Left lung (tissue), 10 donors: ENCODE results near the gene TBX10. TPM values are rescaled to one million over a fixed set of nuclear protein-coding genes. Genes with fewer than 3 reads are reported as not detected.

Source experiments
- ATAC-seq: fragments of 200-7000 bp; cut with Tn5 transposase; one replicate; pipeline ENCODE4 v1.9.1; 2020; ENCODE audit warnings: moderate library complexity
- DNase-seq, 4 donors: peaks; one replicate each; pipeline ENCODE4 v3.0.0-alpha.2; 2013 to 2020
- H3K27ac ChIP-seq, 2 donors: fragments of 200-600 bp; sonication (generic) in 1 of 2; one replicate each; pipeline versions ENCODE4 v1.5.0 to v1.8.0; 2020 to 2021
- H3K27me3 ChIP-seq, 2 donors: fragments of 200-600 bp; sonication (generic) in 1 of 2; one replicate each; pipeline versions ENCODE4 v1.5.0 to v1.8.0; 2020 to 2021
- H3K36me3 ChIP-seq, 2 donors: fragments of 200-600 bp; sonication (generic) in 1 of 2; one replicate each; pipeline versions ENCODE4 v1.5.0 to v1.8.0; 2020 to 2021
- H3K4me1 ChIP-seq, 2 donors: fragments of 200-600 bp; one replicate each; pipeline ENCODE4 v1.8.0; 2021
- H3K4me3 ChIP-seq, 2 donors: fragments of 200-600 bp; sonication (generic) in 1 of 2; one replicate each; pipeline versions ENCODE4 v1.5.0 to v1.8.0; 2020 to 2021; ENCODE audit warnings: mild to moderate bottlenecking in 1 of 2
- H3K9me3 ChIP-seq, 2 donors: fragments of 200-600 bp; sonication (generic) in 1 of 2; one replicate each; pipeline versions ENCODE4 v1.5.0 to v1.8.0; 2020 to 2021
- CTCF ChIP-seq, 2 donors: fragments of 200-600 bp; sonication (generic) in 1 of 2; IDR thresholded peaks; one replicate each; pipeline versions ENCODE4 v1.5.0 to v1.8.0; 2021; ENCODE audit warnings: antibody characterized with exemption in 2 of 2
- intact Hi-C, 2 donors: fragments of 100-400 bp; cut with DNase I; formaldehyde crosslinking; loops; one replicate each; pipeline versions ENCODE4 v1.11.2 to v1.14.2; 2022
- polyA plus RNA-seq, 6 donors: library from polyadenylated mRNA; unstranded; fragments of 120-200 nt; gene quantifications; one replicate each; pipeline ENCODE4 v1.2.1, GENCODE V29; 2013; ENCODE audit not compliant: insufficient read length in 6 of 6
- total RNA-seq, 2 donors: library from RNA; stranded (reverse); fragmentation: NEBNext Ultra II Directional; extraction: Animal tissue kit (Norgen Biotek cat#: 25700); gene quantifications; one replicate each; pipeline ENCODE4 v1.2.1, GENCODE V29; 2021
- donor health status: DM: no; HTN: yes; CAD: no.
- donor health status: DM: no; HTN: no; CAD: no.

TBX10 gene
- total and polyA plus RNA-seq, 8 donors: 0.18 TPM; not detected in 7

GRCh38 chr11:67611704-67612587 lies 27.6 kb downstream of the TBX10 start:
- H3K4me1 ChIP-seq: peaks cover 12 to 27% of the 10 kb centered on the region in 2 donors
- TF ChIP-seq CTCF (IDR thresholded peaks at IDR 0.05): no peak
- DNase-seq (no peak), ATAC-seq (no peak)
- no peak overlapping the region for H3K4me3 ChIP-seq
- H3K9me3 ChIP-seq: no peaks in the 10 kb centered on the region
- H3K27ac ChIP-seq: no peak overlapping the region
- intact Hi-C loops: no loop called here
- H3K27me3 ChIP-seq: peaks cover 0 to 30% of the 10 kb centered on the region in 2 donors
- H3K36me3 ChIP-seq: peaks cover 0 to 50% of the 10 kb centered on the region in 2 donors

- ATAC-seq (no peak), DNase-seq (no peak)
- Histone ChIP-seq H3K27me3 (peaks cover 0 to 22% of the 10 kb centered on the region in 2 donors), H3K4me3 (no peak overlapping the region), H3K4me1 (peaks cover 13 to 30% of the 10 kb centered on the region in 2 donors), H3K36me3 (peaks cover 0 to 50% of the 10 kb centered on the region in 2 donors), H3K27ac (no peak overlapping the region), H3K9me3 (no peaks in the 10 kb centered on the region)
- intact Hi-C loops: no loop called here
- TF ChIP-seq CTCF (IDR thresholded peaks at IDR 0.05): no peak
Observed at GRCh38 chr11:67611165-67611564, 28.4 kb downstream of the TBX10 start.

- intact Hi-C loops: no loop called here
- H3K27me3 ChIP-seq: peaks cover 0 to 14% of the 10 kb centered on the region in 2 donors
- peaks cover 17 to 38% of the 10 kb centered on the region in 2 donors for H3K4me1 ChIP-seq
- DNase-seq (no peak), ATAC-seq (no peak)
- H3K9me3 ChIP-seq: no peaks in the 10 kb centered on the region
- H3K27ac ChIP-seq: no peak overlapping the region
- H3K36me3 ChIP-seq: peaks cover 0 to 50% of the 10 kb centered on the region in 2 donors
- no peak overlapping the region for H3K4me3 ChIP-seq
- TF ChIP-seq CTCF (IDR thresholded peaks at IDR 0.05): no peak
Observed at GRCh38 chr11:67610302-67610868, 29.2 kb downstream of the TBX10 start.

GRCh38 chr11:67609316-67609715 lies 30.2 kb downstream of the TBX10 start:
- no peak for ATAC-seq
- intact Hi-C loops: no loop called here
- Histone ChIP-seq H3K36me3 (peaks cover 0 to 50% of the 10 kb centered on the region in 2 donors), H3K27ac (no peak overlapping the region), H3K9me3 (no peaks in the 10 kb centered on the region), H3K4me3 (no peak overlapping the region), H3K4me1 (peaks cover 15 to 34% of the 10 kb centered on the region in 2 donors), H3K27me3 (peaks cover 0 to 4% of the 10 kb centered on the region in 2 donors)
- DNase-seq: no peak
- no peak for TF ChIP-seq CTCF (IDR thresholded peaks at IDR 0.05)

- TF ChIP-seq CTCF (IDR thresholded peaks at IDR 0.05): no peak
- Histone ChIP-seq H3K9me3 (no peaks in the 10 kb centered on the region), H3K36me3 (peaks cover 0 to 50% of the 10 kb centered on the region in 2 donors), H3K4me1 (peaks cover 13 to 26% of the 10 kb centered on the region in 2 donors), H3K27me3 (no peaks in the 10 kb centered on the region), H3K27ac (no peak overlapping the region), H3K4me3 (no peak overlapping the region)
- ATAC-seq: no peak
- DNase-seq: no peak
- intact Hi-C loops: no loop called here
Observed at GRCh38 chr11:67608486-67608885, 31.1 kb downstream of the TBX10 start.
